NCI-H82 treated with DMSO at 0.1 percent for 48 hours (cell line): Measurements from ENCODE around the gene UPF1.

Experiments
- DNase-seq: peaks from one replicate; lab custom pipeline; 2025; ENCODE audit not compliant: unreplicated experiment; lab: John Stamatoyannopoulos, UW

UPF1 gene

DNA sequence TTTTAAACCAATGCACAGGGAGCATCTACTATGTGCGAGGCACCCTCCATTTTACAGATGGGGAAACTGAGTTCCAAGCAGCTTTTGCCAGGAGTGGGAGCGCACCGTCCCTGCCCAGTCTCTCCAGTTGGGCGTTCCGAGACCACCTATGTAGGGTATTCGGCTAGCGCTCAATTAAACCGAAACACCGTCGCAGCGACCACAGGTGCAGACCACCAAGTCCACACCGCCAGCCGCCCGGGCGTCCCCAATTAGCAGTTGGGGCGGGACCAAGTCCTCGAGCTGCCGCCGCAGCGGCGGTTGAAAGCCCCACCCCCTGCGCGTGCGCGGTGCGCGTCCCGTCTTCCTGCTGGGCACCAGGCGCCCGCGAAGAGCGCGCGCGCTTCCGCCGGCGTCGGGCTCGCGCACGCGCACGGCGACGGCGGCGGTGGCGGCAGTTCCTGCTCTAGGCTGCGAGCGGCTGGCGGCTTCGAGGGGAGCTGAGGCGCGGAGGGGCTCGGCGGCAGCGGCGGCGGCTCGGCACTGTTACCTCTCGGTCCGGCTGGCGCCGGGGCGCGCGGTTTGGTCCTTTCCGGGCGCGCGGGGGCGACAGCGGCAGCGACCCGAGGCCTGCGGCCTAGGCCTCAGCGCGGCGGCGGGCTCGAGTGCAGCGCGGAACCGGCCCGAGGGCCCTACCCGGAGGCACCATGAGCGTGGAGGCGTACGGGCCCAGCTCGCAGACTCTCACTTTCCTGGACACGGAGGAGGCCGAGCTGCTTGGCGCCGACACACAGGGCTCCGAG is at the start of gene UPF1:
Gene UPF1 (plus strand): TSS at position 436 of the 782 bp plus-strand sequence. CDS start 251 bp downstream, at position 687.
- peak; percentile 84 for DNase-seq

DNA sequence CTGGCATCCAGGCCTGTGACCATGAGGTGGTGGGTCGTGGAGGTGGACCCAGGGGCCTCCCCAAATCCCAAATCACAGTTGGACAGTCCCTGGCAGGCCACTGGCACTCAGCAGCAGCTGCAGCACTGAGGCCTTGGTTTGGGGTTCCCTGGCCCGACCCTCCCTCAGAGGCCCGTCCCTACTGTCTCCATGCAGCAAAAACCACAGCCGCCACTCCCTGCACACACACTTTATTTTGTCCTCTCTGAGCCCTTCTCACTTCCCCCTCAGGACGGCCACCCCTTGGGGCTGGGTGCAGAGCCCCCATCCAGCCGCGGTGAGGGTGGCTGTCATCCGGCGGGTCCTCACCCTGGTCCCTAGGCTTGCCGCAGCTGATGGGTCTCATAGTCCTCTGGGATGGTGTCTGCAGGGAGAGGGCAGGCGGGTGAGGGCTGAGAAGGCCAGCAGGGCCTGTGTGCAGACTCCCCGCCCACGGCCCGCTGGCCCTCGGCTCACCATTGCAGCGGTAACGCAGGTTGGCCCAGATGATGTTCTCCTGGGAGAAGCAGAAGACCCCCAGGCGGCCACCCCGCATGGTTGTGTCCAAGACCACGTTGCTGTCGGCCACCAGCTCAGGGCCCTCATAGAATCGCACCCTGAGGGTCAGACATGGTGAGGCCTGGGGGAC is 49.1 kb upstream of the UPF1 start:
- no peak for DNase-seq

DNA sequence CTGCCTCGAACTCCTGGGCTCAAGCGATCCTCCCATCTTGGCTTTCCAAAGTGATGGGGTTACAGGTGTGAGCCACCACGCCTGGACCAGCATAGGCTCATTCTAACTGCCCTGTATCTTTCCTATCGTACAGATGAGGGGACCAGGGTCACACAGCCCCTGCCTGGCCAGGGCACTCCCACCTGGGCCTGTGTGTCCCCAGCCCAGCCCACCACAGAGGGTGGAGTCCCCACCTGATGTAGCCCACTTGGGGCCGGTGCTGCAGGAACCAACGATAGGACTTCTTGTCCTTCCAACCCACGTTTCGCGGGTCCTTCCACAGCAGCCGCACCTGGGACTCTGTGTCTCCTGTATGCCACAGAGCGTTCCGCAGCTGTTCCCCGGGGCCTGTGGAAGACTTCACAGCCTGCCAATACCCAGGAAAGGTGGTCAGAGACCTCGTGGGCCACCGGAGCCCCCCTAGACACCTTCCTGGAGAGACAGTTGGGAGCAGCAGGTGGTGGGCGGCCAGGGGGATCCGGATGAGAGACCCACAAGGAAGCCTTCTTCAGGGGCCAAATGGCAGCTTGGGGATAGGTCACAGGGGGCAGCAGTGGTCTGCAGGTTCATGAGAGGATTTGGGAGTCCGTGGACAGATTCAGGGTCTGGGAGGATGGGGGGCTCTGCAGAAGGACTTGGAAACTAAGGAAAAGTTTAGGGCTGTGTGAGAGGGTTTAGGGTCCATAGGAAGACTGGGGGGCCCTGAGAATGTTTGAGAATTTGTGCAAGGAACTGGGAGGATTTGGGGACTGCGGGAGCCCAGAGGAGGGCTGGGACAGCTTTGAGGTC is 47.6 kb upstream of the UPF1 start:
- no peak for DNase-seq

DNA sequence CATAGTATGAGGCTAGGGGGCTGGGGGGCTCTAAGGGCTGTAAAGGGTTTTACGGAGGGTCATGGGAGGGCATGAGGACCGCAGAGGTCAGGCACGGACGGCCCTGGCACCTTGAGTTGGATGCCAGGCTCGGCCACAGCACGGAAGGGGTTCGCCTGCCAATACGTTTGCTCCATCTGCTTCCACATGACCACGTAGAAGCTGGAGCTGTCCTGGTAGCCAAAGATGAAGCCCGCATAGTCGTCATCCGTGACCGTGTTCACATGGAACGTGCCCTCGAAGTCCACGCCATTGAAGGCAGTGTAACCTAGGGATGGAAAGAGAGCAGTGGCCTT is 47.0 kb upstream of the UPF1 start:
- DNase-seq: no peak

DNA sequence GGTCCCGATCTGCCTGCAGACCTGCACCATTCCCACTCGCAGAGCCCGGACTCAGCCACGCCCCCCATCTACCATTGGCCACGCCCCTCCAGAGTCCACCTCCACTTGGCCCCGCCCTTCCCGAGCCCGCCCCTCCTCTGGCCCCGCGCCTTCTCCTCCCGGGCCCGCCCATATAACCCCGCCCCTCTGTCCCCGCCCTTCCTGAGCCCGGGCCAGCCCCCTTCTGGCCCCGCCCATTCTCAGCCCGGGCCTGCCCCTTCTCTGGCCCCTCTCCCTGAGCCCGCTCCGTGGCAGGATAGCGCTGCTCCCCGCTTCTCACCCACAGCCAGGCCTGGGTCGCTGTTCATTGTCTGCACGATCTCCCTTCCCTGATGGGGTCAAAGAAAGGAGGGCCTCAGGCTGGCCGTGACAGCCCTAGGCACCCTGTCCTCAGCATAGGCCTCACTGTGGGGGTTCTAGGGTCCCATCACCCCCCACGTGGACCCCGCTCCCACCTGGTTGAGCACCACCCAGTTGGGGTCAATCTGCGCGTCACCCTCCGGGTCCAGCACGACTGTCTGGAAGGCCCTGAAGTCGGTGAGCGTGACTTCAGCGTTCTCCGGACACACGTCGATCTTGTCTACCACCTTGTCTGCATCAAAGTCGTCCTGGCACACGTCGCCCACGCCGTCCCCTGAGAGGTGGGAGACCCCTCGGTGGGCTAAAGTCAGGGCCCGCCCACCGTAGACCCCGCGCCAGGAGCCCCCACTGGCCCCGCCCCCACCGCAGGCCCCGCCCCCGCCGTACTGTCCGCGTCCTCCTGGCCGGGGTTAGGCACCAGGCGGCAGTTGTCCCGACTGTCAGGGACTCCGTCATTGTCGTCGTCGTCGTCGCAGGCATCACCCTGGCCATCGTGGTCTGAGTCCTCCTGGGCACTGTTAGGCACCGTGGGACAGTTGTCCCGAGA is 46.3 kb upstream of the UPF1 start:
- DNase-seq: peak; percentile 80

DNA sequence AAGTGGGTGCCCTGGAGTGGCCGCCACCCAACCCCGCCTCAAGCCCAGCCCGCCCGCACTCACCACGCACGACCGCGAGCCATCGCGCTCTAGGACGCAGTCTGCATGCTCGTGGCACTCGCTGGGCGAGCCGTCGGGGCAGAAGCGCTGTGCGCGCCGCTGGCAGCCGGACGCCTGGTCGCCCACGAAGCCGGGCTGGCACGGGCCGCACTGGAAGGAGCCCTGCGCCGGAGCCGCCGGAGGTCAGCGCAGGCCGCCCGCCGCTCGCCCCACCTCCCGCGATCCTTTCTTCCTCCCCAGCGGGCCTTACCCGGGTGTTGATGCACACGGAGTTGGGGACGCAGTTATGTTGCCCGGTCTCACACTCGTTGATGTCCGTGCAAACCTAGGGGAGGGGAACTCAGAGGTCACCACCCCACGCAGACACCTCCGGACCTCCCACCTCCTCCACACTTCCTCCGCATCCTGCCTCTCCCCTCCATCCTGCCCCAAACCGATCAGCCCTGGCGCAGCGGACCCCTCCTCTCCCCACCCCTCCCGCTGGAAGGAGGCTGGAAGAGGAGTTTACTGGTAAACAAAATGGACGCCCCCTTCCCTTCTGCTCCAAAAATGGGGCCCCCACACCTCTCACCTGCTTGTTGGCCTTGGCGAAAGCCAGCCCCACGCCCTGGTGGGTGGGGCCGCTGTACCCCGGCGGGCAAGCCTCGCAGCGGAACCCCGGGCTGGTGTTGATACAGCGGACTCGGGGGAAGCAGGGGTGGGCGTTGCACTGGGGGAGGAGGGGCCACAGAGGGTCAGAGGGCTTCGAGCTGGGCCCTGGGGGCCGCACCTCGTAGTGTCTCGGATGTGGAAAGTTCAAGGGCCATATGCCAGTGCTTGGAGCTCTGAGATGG is 43.0 kb upstream of the UPF1 start:
- DNase-seq: no peak

DNA sequence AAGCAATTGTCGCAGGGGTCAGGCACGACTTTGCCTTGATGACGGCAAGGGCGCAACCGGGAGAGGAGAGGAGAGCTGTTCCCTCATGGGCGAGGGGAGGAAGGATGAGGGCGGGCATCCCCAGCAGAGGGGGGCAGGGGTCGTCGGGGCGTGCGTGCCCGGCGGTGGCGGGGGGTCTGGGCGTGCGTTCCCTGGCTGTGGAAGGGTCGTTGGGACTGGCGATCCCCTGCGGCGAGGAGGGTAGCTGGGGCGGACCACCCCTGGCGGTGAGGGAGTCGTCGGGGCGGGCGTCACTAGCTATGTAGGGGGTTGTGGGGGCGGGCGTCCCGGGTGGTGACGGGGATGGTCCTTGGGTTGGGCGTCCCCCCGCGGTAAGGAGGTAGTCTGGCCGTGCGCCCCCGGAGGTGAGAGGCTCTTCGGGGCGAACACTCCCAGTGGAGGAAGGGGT is 42.3 kb upstream of the UPF1 start:
- no peak for DNase-seq

DNA sequence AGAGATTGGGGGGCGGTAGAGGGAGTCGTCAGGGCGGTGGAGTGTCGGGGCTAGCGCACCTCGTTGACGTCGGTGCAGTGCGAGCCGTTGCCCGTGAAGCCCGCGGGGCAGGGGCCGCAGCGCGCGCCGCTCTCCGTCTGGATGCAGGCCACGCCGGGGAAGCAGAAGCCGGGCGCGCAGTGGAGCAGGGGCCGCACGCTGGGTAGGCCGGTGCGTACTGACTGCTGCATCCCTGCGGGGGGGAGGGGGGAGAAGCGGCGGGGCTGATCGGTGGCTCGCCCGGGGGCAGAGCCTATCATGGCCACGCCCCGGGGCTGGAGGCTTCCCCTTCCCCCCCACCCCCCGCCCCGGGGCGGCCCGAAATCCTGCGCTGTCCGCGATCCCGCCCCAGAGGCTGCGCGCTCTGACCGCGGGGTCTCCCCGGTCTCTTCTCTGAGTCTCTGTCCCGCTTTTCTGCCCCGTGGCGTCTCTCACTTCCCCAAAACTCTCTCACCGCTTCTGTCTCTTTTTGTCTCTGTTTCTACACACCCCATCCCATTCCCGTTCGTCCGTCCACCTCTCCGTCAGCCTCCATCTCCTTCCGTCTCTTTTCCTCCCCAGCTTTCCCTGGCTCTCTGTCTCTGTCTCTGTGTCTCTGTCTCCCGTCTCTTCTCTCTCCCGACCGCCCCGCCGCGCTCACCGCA is 41.7 kb upstream of the UPF1 start:
- peak; percentile 31 for DNase-seq

DNA sequence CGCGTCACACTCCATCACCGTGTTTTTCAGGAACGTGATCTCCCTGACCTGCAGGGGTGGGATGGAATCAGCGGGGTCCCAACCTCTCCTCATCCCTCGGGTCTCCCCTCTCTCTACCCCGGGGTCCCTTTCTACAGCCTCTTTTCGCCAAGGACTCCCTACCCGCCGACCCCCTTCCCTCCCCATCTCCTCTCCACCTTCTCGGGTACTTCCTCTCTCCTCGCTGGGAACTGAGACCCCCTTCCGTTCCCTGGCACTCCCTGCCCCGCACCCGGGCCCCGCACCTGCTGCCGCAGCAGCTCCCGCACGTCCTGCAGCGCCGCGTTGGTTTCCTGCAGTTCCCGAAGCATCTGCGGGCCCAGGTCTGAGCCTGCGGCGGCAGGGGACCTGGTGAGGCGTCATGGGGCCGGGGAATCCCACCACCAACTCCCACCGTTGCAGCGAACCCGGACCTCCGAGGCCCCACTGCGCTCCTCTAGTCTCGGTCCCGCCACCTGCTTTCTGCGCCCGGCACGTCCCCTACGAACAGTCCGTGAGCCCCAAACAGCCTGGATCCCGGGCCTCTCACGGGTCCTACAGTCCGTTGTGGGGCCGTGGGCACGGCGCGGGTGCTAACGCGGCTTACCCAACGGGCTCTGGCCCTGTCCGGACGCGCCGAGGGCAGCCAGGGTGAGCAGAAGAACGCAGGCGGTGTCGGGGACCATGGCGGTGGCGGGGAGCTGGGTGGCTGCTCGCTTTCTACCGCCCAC is 41.0 kb upstream of the UPF1 start, which contains the start of gene COMP:
Gene COMP (minus strand): TSS at position 740 of the 749 bp plus-strand sequence. CDS start 36 bp downstream, at position 704.
- no peak for DNase-seq

DNA sequence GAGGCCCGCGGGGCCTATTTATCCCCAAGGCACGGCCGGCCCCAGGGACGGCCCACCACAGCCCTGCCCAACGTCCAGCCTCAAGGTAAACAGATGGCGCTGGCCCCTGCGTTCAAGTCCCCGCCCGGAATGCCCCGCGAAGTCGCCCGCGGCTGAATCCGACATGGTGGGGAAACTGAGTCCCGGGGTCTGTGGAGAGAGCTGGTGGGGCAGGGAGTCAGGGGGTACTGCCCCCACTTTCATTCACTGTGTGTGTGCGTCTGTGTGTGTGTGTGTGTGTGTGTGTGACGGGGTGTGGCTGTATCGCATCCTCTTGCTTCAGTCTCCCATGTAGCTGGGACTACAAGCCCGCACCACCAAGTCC is 40.5 kb upstream of the UPF1 start:
- no peak for DNase-seq

DNA sequence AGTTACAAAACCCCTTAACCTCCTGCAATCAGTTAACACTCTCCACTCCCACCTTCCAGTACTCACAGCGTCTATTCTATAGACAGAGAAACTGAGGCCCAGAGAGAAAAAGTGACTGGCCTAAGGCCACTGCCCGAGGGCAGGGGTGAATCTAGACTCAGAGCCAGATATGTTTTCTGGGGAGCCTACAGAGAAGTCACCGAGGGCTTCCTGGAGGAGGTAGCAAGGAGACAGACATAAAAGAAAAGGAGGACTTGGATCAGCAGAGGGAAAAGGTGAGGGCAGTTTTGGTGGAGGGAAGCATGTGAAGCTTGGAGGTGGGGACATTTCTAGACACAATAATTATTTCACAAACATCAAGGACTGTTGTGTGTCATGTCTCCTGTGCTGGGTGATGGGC is 39.1 kb upstream of the UPF1 start:
- no peak for DNase-seq

DNA sequence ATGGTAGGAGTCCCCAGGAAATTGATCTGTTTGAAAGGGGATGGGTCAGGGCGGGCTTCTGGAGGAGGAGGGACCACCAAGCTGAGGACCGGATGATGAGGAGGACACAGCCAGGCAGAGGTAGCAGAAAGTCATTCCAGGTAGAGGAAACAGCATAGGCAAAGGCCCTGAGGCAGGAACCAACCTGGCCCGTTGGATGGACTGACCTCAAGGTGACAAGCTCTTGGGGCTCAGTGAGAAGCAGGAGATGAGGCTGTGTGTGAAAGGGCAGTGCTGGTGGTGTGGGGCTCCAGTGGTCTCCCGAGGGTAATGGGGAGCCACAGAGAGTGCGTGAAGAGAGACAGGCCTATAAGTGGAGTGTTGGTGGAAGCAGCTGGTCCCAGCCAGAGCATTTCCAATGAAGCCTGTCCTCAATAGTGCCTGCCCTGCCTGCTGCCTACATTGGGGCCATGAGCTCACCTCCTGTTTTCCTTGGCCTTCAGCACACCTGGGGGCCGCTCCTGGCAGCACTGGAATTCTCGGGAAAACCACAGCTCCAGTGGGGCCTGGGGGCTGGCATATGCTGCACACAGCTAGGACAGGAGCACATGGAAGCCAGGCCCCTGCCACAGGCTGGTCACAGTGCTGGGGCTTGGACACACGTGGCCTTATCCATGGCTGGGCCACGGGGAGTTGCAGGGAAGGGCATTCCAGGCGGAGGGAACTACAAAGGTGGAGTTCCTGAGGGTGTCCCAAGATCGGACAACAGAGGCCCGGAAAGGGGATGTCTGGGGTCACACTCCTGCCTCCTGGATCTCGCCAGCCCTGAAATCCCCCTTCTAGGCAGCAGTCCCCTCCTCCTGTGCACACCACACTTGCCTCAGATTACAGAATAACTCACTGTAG is 38.4 kb upstream of the UPF1 start:
- DNase-seq: no peak

DNA sequence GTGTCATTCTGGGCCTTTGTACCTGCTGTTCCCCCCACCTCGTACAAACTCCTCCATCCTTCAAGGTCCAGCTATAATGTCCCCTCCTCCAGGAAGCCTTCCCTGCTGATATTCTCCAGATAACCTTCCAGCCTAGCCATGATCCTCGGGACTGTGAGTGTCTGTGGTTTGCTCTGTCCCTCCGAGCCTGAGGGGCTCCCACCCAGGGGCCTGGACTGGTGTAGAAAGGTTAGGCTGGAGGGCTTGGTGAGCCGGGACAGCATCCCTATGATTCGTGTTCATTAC is 37.8 kb upstream of the UPF1 start:
- no peak for DNase-seq

DNA sequence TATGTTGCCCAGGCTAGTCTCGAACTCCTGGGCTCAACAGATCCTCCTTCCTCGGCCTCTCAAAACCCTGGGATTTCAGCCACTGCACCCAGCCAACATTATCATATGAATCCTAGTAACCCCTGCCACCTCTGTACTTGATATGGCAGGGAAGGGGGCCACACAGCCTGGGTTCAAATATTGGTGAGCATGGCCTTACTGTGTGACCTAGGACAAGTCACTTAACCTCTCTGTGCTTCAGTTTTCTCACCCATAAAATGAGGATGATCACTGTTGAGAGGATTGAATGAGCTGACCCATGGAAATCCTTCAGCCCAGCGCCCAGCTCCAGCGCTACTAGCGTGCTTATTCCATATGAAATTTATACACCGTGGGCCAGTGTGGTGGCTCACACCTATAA is 37.1 kb upstream of the UPF1 start:
- DNase-seq: no peak

DNA sequence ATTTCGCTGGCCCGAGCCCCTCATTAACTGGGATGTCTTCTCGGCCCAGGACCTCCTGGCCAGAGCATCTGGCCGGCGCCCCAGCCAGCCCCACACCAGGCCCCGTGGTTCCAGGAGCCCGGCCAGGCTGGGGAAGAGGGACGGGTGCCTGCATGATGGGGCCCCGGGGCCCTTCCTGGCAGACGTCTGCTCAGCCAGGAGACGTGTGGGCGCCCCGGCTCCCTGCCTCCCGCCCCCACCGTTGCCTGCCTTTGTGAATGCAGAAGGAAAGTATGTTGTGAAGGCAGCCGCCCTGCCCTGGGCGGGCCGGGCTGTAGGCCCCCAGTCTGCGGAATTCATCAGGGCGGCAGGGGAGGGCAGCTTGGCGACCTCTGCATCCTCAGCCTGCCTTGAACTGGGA is 36.2 kb upstream of the UPF1 start:
- no peak for DNase-seq

DNA sequence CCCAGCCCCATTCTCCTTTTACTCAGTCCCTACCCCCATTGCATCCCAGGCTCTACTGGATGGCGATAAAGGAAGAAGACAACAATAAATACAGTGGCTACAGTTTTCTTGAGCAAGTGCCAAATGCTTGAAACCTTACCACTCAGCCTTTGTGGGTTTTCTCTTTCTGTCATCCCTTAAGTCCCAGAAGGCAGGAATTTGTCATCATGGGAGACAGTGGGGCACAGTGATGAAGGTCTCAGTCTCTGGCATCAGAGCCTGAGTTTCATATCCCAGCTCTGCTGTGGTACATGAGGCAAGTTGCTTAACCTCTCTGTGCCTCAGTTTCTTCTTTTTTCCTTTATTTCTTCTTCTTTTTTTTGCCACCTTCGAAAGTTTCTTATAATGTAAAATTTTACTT is 35.5 kb upstream of the UPF1 start:
- no peak for DNase-seq
